Smooth muscle cell (in vitro differentiated cells): ENCODE data around the gene GLO1. TPM values are rescaled to one million over a fixed set of nuclear protein-coding genes. Genes with fewer than 3 reads are reported as not detected.

Experiments
- DNase-seq: peaks from one replicate; lab custom pipeline; 2025; ENCODE audit not compliant: unreplicated experiment; lab: John Stamatoyannopoulos, UW
- H2AFZ ChIP-seq: fragments of 200-600 bp; sonication (generic); 2 replicates; pipeline ENCODE4 v1.6.0; 2016; ENCODE audit warnings: antibody characterized with exemption, low read depth, mild to moderate bottlenecking
- H3F3A ChIP-seq: fragments of 200-600 bp; sonication (generic); 2 replicates; pipeline ENCODE4 v1.6.0; 2017; ENCODE audit warnings: antibody characterized with exemption, low read depth
- H3K27ac ChIP-seq: fragments of 200-600 bp; sonication (generic); 2 replicates; pipeline ENCODE4 v1.5.1; 2016; ENCODE audit warnings: low read depth, mild to moderate bottlenecking
- H3K27me3 ChIP-seq: fragments of 200-600 bp; sonication (generic); 2 replicates; pipeline ENCODE4 v1.6.1; 2016; ENCODE audit warnings: low read depth, mild to moderate bottlenecking
- H3K36me3 ChIP-seq: fragments of 200-600 bp; sonication (generic); 2 replicates; pipeline ENCODE4 v1.5.1; 2016; ENCODE audit warnings: low read depth
- H3K4me1 ChIP-seq: fragments of 200-600 bp; sonication (generic); 2 replicates; pipeline ENCODE4 v1.5.1; 2016; ENCODE audit warnings: low read depth
- H3K4me2 ChIP-seq: fragments of 200-600 bp; sonication (generic); 2 replicates; pipeline ENCODE4 v1.6.0; 2016; ENCODE audit warnings: mild to moderate bottlenecking
- H3K4me3 ChIP-seq: fragments of 200-600 bp; sonication (generic); 2 replicates; pipeline ENCODE4 v1.5.1; 2016; ENCODE audit warnings: mild to moderate bottlenecking
- H3K79me2 ChIP-seq: fragments of 200-600 bp; sonication (generic); 2 replicates; pipeline ENCODE4 v1.6.0; 2016; ENCODE audit warnings: low read depth, mild to moderate bottlenecking
- H3K9ac ChIP-seq: fragments of 200-600 bp; sonication (generic); 2 replicates; pipeline ENCODE4 v1.6.0; 2016; ENCODE audit warnings: low read depth
- H3K9me3 ChIP-seq: fragments of 200-600 bp; sonication (generic); replicated peaks from 2 replicates; pipeline ENCODE4 v1.5.1; 2016; ENCODE audit warnings: low read depth
- H4K20me1 ChIP-seq: fragments of 200-600 bp; sonication (generic); 2 replicates; pipeline ENCODE4 v1.6.0; 2016; ENCODE audit warnings: low read depth
- CTCF ChIP-seq: fragments of 200-600 bp; sonication (generic); IDR thresholded peaks from 2 replicates; pipeline ENCODE4 v1.5.1; 2017; ENCODE audit warnings: borderline replicate concordance, mild to moderate bottlenecking, antibody characterized with exemption; ENCODE audit not compliant: insufficient read depth, poor library complexity, severe bottlenecking
- WGBS: methylation state at CpG from one replicate; pipeline ENCODE4 v1.1.7; 2016; ENCODE audit warnings: low lambda C conversion rate; 5-methylcytosine and 5-hydroxymethylcytosine counted together
- polyA plus RNA-seq: library from polyadenylated mRNA; unstranded; fragments of >200 nt; fragmentation: Nextera tagmentation; extraction: Ambion mirVana; gene quantifications from 2 replicates; pipeline ENCODE4 v1.2.1, GENCODE V29; 2016
- total RNA-seq: library from RNA; depleted of rRNA; stranded (reverse); fragments of >200 nt; gene quantifications from 2 replicates; pipeline ENCODE4 v1.2.3, GENCODE V29; 2014

Gene GLO1
- total and polyA plus RNA-seq, 2 experiments from 2014 or later = 147 to 204 TPM

- H2AFZ ChIP-seq = no peak overlapping the region
- no peaks in the 10 kb centered on the region for H4K20me1 ChIP-seq
- no peaks in the 10 kb centered on the region for H3K79me2 ChIP-seq
- H3K4me1 ChIP-seq = no peaks in the 10 kb centered on the region
- WGBS = 100% methylated on average over 2 of the region's 2 CpGs
- TF ChIP-seq CTCF = no peak
- H3K27ac ChIP-seq = no peak overlapping the region
- H3K36me3 ChIP-seq = peaks cover 14% of the 10 kb centered on the region
- no peaks in the 10 kb centered on the region for H3K9me3 ChIP-seq
- H3F3A ChIP-seq = no peaks in the 10 kb centered on the region
- no peaks in the 10 kb centered on the region for H3K27me3 ChIP-seq
- DNase-seq = no peak
- no peak overlapping the region for H3K9ac ChIP-seq
- H3K4me3 ChIP-seq = no peak overlapping the region
- H3K4me2 ChIP-seq = no peak overlapping the region
These were observed 26.5 kb downstream of the GLO1 start for GRCh38 chr6:38676236-38676973.

- no peaks in the 10 kb centered on the region for H3F3A ChIP-seq
- H3K4me2 ChIP-seq = no peak overlapping the region
- no peaks in the 10 kb centered on the region for H3K9me3 ChIP-seq
- H3K79me2 ChIP-seq = no peaks in the 10 kb centered on the region
- H3K9ac ChIP-seq = no peak overlapping the region
- DNase-seq = no peak
- H3K27me3 ChIP-seq = no peaks in the 10 kb centered on the region
- no peak overlapping the region for H3K4me3 ChIP-seq
- H3K36me3 ChIP-seq = peaks cover 13% of the 10 kb centered on the region
- no peak overlapping the region for H3K27ac ChIP-seq
- H4K20me1 ChIP-seq = no peaks in the 10 kb centered on the region
- no peaks in the 10 kb centered on the region for H3K4me1 ChIP-seq
- TF ChIP-seq CTCF = no peak
- WGBS = 70% methylated on average over 9 of the region's 9 CpGs
- no peak overlapping the region for H2AFZ ChIP-seq
These were observed 29.4 kb downstream of the GLO1 start for GRCh38 chr6:38673397-38674165.

GRCh38 chr6:38671885-38672467, 31.0 kb downstream of the GLO1 start:
- no peaks in the 10 kb centered on the region for H4K20me1 ChIP-seq
- H3K79me2 ChIP-seq = no peaks in the 10 kb centered on the region
- H2AFZ ChIP-seq = no peak overlapping the region
- no peaks in the 10 kb centered on the region for H3K9me3 ChIP-seq
- H3F3A ChIP-seq = no peaks in the 10 kb centered on the region
- no peak for DNase-seq
- peaks cover 12% of the 10 kb centered on the region for H3K36me3 ChIP-seq
- H3K27me3 ChIP-seq = no peaks in the 10 kb centered on the region
- no peak overlapping the region for H3K27ac ChIP-seq
- 3% methylated on average over 2 of the region's 2 CpGs for WGBS
- no peak overlapping the region for H3K4me2 ChIP-seq
- peak; percentile 66 for TF ChIP-seq CTCF
- no peaks in the 10 kb centered on the region for H3K4me1 ChIP-seq
- no peak overlapping the region for H3K9ac ChIP-seq
- H3K4me3 ChIP-seq = no peak overlapping the region
